H1 (cell line): Measurements from ENCODE around the gene EVI5. TPM values are rescaled to one million over a fixed set of nuclear protein-coding genes. Genes with fewer than 3 reads are reported as not detected.

Experiments
- CTCF ChIA-PET: fragments of 300-600 bp; sonication (Branson Sonifier 250); formaldehyde crosslinking; loops from one replicate; lab custom pipeline; 2021; ENCODE audit not compliant: partially characterized antibody; lab: Charles Lee
- POLR2A ChIA-PET: fragments of 300-600 bp; sonication (Branson Sonifier 250); formaldehyde crosslinking; loops from one replicate; lab custom pipeline; 2021; ENCODE audit warnings: inconsistent platforms; ENCODE audit not compliant: partially characterized antibody; lab: Charles Lee
- DNase-seq, 2 experiments: peaks; one replicate each; pipeline versions ENCODE4 v3.0.0 to v3.0.0-alpha.2; 2010 to 2022; ENCODE audit warnings: low spot score in 2 of 2, low read depth in 1 of 2, mixed read lengths in 1 of 2
- FAIRE-seq: peaks from 2 replicates; lab custom pipeline; 2011; peaks lifted over from hg19 to GRCh38; lab: Jason Lieb, UNC
- H2AFZ ChIP-seq: 2 replicates; pipeline ENCODE4 v1.8.1; 2012; ENCODE audit warnings: low read length, inconsistent platforms
- H2AK5ac ChIP-seq: 2 replicates; pipeline ENCODE4 v1.6.1; 2013; ENCODE audit warnings: low read depth, low read length
- H2BK120ac ChIP-seq: replicated peaks from 2 replicates; pipeline ENCODE3; 2013; ENCODE audit warnings: low read depth, low read length, inconsistent platforms
- H2BK12ac ChIP-seq: 2 replicates; pipeline ENCODE4 v1.6.1; 2013; ENCODE audit warnings: low read depth, low read length
- H2BK15ac ChIP-seq: 2 replicates; pipeline ENCODE4 v1.6.1; 2013; ENCODE audit warnings: low read length
- H2BK20ac ChIP-seq: 2 replicates; pipeline ENCODE4 v1.6.1; 2013; ENCODE audit warnings: low read length
- H2BK5ac ChIP-seq: 2 replicates; pipeline ENCODE4 v1.6.1; 2013; ENCODE audit warnings: low read depth, low read length
- H3K14ac ChIP-seq: 2 replicates; pipeline ENCODE4 v1.6.1; 2013; ENCODE audit warnings: inconsistent platforms; ENCODE audit not compliant: insufficient read length
- H3K18ac ChIP-seq: 2 replicates; pipeline ENCODE4 v1.6.1; 2013; ENCODE audit warnings: low read length; ENCODE audit errors: extremely low read depth
- H3K23ac ChIP-seq: 2 replicates; pipeline ENCODE4 v1.6.1; 2013; ENCODE audit warnings: inconsistent platforms; ENCODE audit not compliant: insufficient read length
- H3K23me2 ChIP-seq: 2 replicates; pipeline ENCODE4 v1.6.1; 2013; ENCODE audit warnings: low read depth, low read length
- H3K27ac ChIP-seq: 2 replicates; pipeline ENCODE4 v1.6.1; 2011; ENCODE audit warnings: low read depth, low read length, inconsistent platforms
- H3K27me3 ChIP-seq, 4 experiments: replicated peaks in 1 of 4; 1 replicate in 1 of 4; 2 replicates in 3 of 4; pipeline versions ENCODE4 v1.6.1 to v1.8.1; 2011 to 2013; ENCODE audit warnings: low read length in 3 of 4, mild to moderate bottlenecking in 3 of 4, inconsistent platforms in 2 of 4, mixed read lengths in 2 of 4, moderate library complexity in 1 of 4; ENCODE audit not compliant: control insufficient read depth in 3 of 4, insufficient read depth in 3 of 4; ENCODE audit errors: extremely low read depth in 1 of 4
- H3K36me3 ChIP-seq, 4 experiments: 2 replicates each; pipeline versions ENCODE4 v1.6.1 to v1.8.1; 2011 to 2013; ENCODE audit warnings: mild to moderate bottlenecking in 4 of 4, low read length in 3 of 4, moderate library complexity in 2 of 4, control low read depth in 1 of 4, inconsistent platforms in 1 of 4; ENCODE audit not compliant: insufficient read depth in 4 of 4, control insufficient read depth in 2 of 4
- H3K4ac ChIP-seq: replicated peaks from 2 replicates; pipeline ENCODE3; 2013; ENCODE audit warnings: low read length, low read depth, mixed read lengths, inconsistent platforms; ENCODE audit not compliant: insufficient read length
- H3K4me1 ChIP-seq, 4 experiments: replicated peaks in 1 of 4; 1 replicate in 1 of 4; 2 replicates in 3 of 4; pipeline versions ENCODE4 v1.6.1 to v1.8.1; 2011 to 2013; ENCODE audit warnings: low read length in 3 of 4, inconsistent platforms in 2 of 4, mixed read lengths in 1 of 4; ENCODE audit not compliant: insufficient read depth in 4 of 4, control insufficient read depth in 3 of 4
- H3K4me2 ChIP-seq, 2 experiments: 2 replicates each; pipeline versions ENCODE4 v1.6.1 to v1.8.1; 2011 to 2013; ENCODE audit warnings: low read depth in 2 of 2, low read length in 2 of 2, control low read depth in 1 of 2, inconsistent platforms in 1 of 2, mild to moderate bottlenecking in 1 of 2; ENCODE audit not compliant: insufficient read depth in 1 of 2
- H3K4me3 ChIP-seq, 4 experiments: fragments of 200-600, 300-600 bp in 1 of 4; sonication (generic), shearing (Covaris generic), sonication (Bioruptor Twin) in 1 of 4; 2 replicates each; pipeline versions ENCODE4 v1.5.1 to v1.8.1; 2011 to 2016; ENCODE audit warnings: low read length in 4 of 4, low read depth in 3 of 4, control low read depth in 2 of 4, inconsistent platforms in 2 of 4, mild to moderate bottlenecking in 2 of 4, mixed read lengths in 1 of 4, moderate library complexity in 1 of 4; ENCODE audit not compliant: insufficient read depth in 2 of 4; ENCODE audit errors: extremely low read depth in 1 of 4
- H3K56ac ChIP-seq: replicated peaks from 2 replicates; pipeline ENCODE3; 2013; ENCODE audit warnings: low read depth, mild to moderate bottlenecking, mixed read lengths, low read length, inconsistent platforms; ENCODE audit not compliant: insufficient read length
- H3K79me1 ChIP-seq: 2 replicates; pipeline ENCODE4 v1.6.1; 2013; ENCODE audit warnings: low read depth, low read length, control low read depth
- H3K79me2 ChIP-seq, 2 experiments: 2 replicates each; pipeline versions ENCODE4 v1.6.1 to v1.8.1; 2012 to 2013; ENCODE audit warnings: low read length in 2 of 2, mild to moderate bottlenecking in 2 of 2, inconsistent platforms in 1 of 2; ENCODE audit not compliant: insufficient read depth in 2 of 2, control insufficient read depth in 1 of 2
- H3K9ac ChIP-seq, 4 experiments: replicated peaks in 1 of 4; 1 replicate in 1 of 4; 2 replicates in 3 of 4; pipeline versions ENCODE4 v1.6.1 to v1.8.1; 2011 to 2013; ENCODE audit warnings: low read depth in 3 of 4, low read length in 3 of 4, control low read depth in 2 of 4, mild to moderate bottlenecking in 2 of 4, moderate library complexity in 2 of 4, inconsistent platforms in 1 of 4; ENCODE audit errors: extremely low read depth in 1 of 4
- H3K9me3 ChIP-seq, 2 experiments: 2 replicates each; pipeline versions ENCODE4 v1.6.1 to v1.8.1; 2012 to 2013; ENCODE audit warnings: mild to moderate bottlenecking in 2 of 2, moderate library complexity in 2 of 2, control low read depth in 1 of 2, inconsistent platforms in 1 of 2, low read depth in 1 of 2, low read length in 1 of 2, mixed read lengths in 1 of 2; ENCODE audit not compliant: insufficient read depth in 2 of 2
- H4K20me1 ChIP-seq, 2 experiments: replicated peaks in 1 of 2; 2 replicates each; pipeline versions ENCODE3 to v1.8.1; 2011 to 2013; ENCODE audit warnings: inconsistent platforms in 2 of 2, low read length in 2 of 2, mild to moderate bottlenecking in 1 of 2; ENCODE audit not compliant: insufficient read depth in 2 of 2, control insufficient read depth in 1 of 2
- H4K5ac ChIP-seq: 2 replicates; pipeline ENCODE4 v1.6.1; 2013; ENCODE audit warnings: low read length, low read depth, mixed read lengths, inconsistent platforms; ENCODE audit not compliant: insufficient read length
- H4K8ac ChIP-seq: 2 replicates; pipeline ENCODE4 v1.8.0; 2013; ENCODE audit warnings: mild to moderate bottlenecking, moderate library complexity, low read length, inconsistent platforms; ENCODE audit not compliant: insufficient read depth; ENCODE audit errors: extremely low read depth
- H4K91ac ChIP-seq: replicated peaks from 2 replicates; pipeline ENCODE3; 2013; ENCODE audit warnings: low read length, mixed read lengths, inconsistent platforms; ENCODE audit not compliant: insufficient read length
- BRCA1 ChIP-seq: IDR thresholded peaks from 2 replicates; pipeline ENCODE4 v1.6.1; 2012; ENCODE audit warnings: low read depth, low read length, improper control_type of control experiment
- CBX8 ChIP-seq: fragments of 300-800, 300-1000 bp; sonication (generic); IDR thresholded peaks from 2 replicates; pipeline ENCODE4 v1.7.1; 2016; ENCODE audit warnings: low read depth, low read length, borderline replicate concordance
- EP300 ChIP-seq, 2 experiments: IDR thresholded peaks; 1 replicate in 1 of 2; 2 replicates in 1 of 2; pipeline ENCODE4 v1.6.1; 2011 to 2012; ENCODE audit warnings: low read depth in 2 of 2, low read length in 2 of 2, mild to moderate bottlenecking in 2 of 2, borderline replicate concordance in 1 of 2, inconsistent platforms in 1 of 2, moderate library complexity in 1 of 2
- KDM5A ChIP-seq: fragments of 200-600 bp; IDR thresholded peaks from 2 replicates; pipeline ENCODE4 v1.7.1; 2012; ENCODE audit warnings: mild to moderate bottlenecking, low read length, inconsistent platforms, mixed read lengths
- MAX ChIP-seq: IDR thresholded peaks from 2 replicates; pipeline ENCODE4 v1.6.1; 2012; ENCODE audit warnings: inconsistent platforms
- POLR2AphosphoS5 ChIP-seq: IDR thresholded peaks from 2 replicates; pipeline ENCODE4 v1.6.1; 2011; ENCODE audit warnings: low read depth, low read length
- SUZ12 ChIP-seq: fragments of 200-600 bp; sonication (generic); IDR thresholded peaks from 2 replicates; pipeline ENCODE4 v1.6.1; 2012; ENCODE audit warnings: mild to moderate bottlenecking, inconsistent platforms, low read length, moderate library complexity, mixed read lengths
- TCF12 ChIP-seq: IDR thresholded peaks from 2 replicates; pipeline ENCODE4 v1.6.1; 2011; ENCODE audit warnings: low read depth, mild to moderate bottlenecking, low read length
- WGBS, 2 experiments: shearing (Covaris generic) in 1 of 2; methylation state at CpG; one replicate each; pipeline versions ENCODE4 v1.1.6 to v1.1.7; 2013 to 2015; ENCODE audit warnings: low lambda C conversion rate in 2 of 2, mixed read lengths in 2 of 2, inconsistent platforms in 1 of 2, low coverage in 1 of 2, missing lambda C conversion rate in 1 of 2; ENCODE audit not compliant: insufficient replicate concordance in 2 of 2, insufficient coverage in 1 of 2, insufficient read length in 1 of 2; ENCODE audit errors: extremely low coverage in 1 of 2, missing lambda C conversion rate in 1 of 2; 5-methylcytosine and 5-hydroxymethylcytosine counted together
- polyA plus RNA-seq, 7 experiments: library from polyadenylated mRNA; depleted of rRNA in 3 of 7; stranded (reverse) in 5 of 7; unstranded in 2 of 7; fragments of >200 nt in 5 of 7; fragments of 200-250 nt in 2 of 7; gene quantifications; 1 replicate in 5 of 7; 2 replicates in 1 of 7; 4 replicates in 1 of 7; pipeline versions ENCODE4 v1.2.1 to v1.2.3, GENCODE V29; 2011 to 2013; ENCODE audit warnings: missing spikeins in 2 of 7, mixed read lengths in 2 of 7
- total RNA-seq: library from RNA; stranded (reverse); fragmentation: NEBNext Ultra II Directional; extraction: Animal tissue kit (Norgen Biotek cat#: 25700); gene quantifications from 2 replicates; pipeline ENCODE4 v1.2.1, GENCODE V29; 2021
- TF ChIP-seq, protein P1 (sequence below): IDR thresholded peaks from 2 replicates; pipeline ENCODE4 v1.6.1; 2011; ENCODE audit warnings: low read length, improper control_type of control experiment
- TF ChIP-seq, protein P2 (sequence below), 3 experiments: IDR thresholded peaks; 1 replicate in 2 of 3; 2 replicates in 1 of 3; pipeline versions ENCODE4 v1.5.1 to v1.6.1; 2011; ENCODE audit warnings: low read length in 3 of 3, mild to moderate bottlenecking in 3 of 3, inconsistent platforms in 2 of 3, low read depth in 1 of 3, moderate library complexity in 1 of 3; ENCODE audit not compliant: insufficient read depth in 1 of 3; ENCODE audit errors: control extremely low read depth in 1 of 3

The EVI5 gene
- total and polyA plus RNA-seq, 2 of the 8 experiments (the other 6 are each of a cell fraction or from before 2014, with no cell fraction given), result 1.7 to 13.7 TPM

DNA sequence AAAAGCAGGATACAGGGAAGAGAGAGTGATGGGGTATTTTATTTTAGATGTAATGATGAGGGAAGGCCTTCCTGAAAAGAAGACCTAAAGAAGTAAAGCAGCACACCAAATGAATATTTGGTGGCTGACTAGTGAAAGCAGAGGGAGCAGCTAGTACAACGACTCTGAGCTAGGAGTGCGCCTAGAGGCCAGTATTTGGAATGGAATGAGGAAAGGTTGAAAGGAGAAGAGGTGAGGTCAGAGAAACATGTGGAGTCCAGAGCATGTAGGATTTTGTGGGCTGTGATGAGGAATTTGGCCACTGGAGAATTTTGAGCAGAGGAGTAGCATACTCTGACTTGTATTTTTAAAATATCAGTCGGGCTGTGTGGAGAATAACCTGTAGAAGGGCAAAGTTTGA, 35.1 kb upstream of the EVI5 start:
- no peak overlapping the region for H4K91ac ChIP-seq
- no peak overlapping the region for H4K5ac ChIP-seq
- WGBS, 2 experiments, result 90% methylated on average over 3 of the region's 3 CpGs; no CpG with 5 or more reads in 1 of the 2 experiments
- no peak overlapping the region for H3K4me3 ChIP-seq
- no peaks in the 10 kb centered on the region for H3K79me1 ChIP-seq
- no peak overlapping the region for H2BK20ac ChIP-seq
- no peaks in the 10 kb centered on the region for H3K36me3 ChIP-seq
- H4K20me1 ChIP-seq, result no peaks in the 10 kb centered on the region
- no peak overlapping the region for H2AK5ac ChIP-seq
- no peak for FAIRE-seq
- H2BK5ac ChIP-seq, result no peak overlapping the region
- DNase-seq, result no peak
- H2BK120ac ChIP-seq, result no peak overlapping the region
- no peak overlapping the region for H3K4ac ChIP-seq
- H3K18ac ChIP-seq, result no peak overlapping the region
- H3K14ac ChIP-seq, result no peak overlapping the region
- H3K27me3 ChIP-seq, result no peaks in the 10 kb centered on the region
- no peak overlapping the region for H3K56ac ChIP-seq
- no peaks in the 10 kb centered on the region for H3K4me1 ChIP-seq
- H3K4me2 ChIP-seq, result no peak overlapping the region
- CTCF ChIA-PET, result interaction anchor here (0.6 to 6.1 kb wide), 12 partner anchors 8 to 410 kb away, joined by 3 to 86 read pairs (median 3); partner anchors contain the start of genes EVI5 and RPL5
- H3K79me2 ChIP-seq, result no peaks in the 10 kb centered on the region
- POLR2A ChIA-PET, result interaction anchor here (0.8 to 2.0 kb wide), 3 partner anchors 8 to 23 kb away, joined by 3 to 17 read pairs (median 6); partner anchors contain the start of gene RPL5
- H4K8ac ChIP-seq, result no peak overlapping the region
- no peak overlapping the region for H3K27ac ChIP-seq
- no peak overlapping the region for H2BK15ac ChIP-seq
- no peak overlapping the region for H3K9ac ChIP-seq
- no peak overlapping the region for H3K23ac ChIP-seq
- no peak overlapping the region for H2AFZ ChIP-seq
- no peak overlapping the region for H2BK12ac ChIP-seq
- H3K23me2 ChIP-seq, result no peaks in the 10 kb centered on the region
- H3K9me3 ChIP-seq, result no peaks in the 10 kb centered on the region
- no peak for TF ChIP-seq MAX
- no peak for TF ChIP-seq CBX8
- TF ChIP-seq BRCA1, result no peak
- TF ChIP-seq TCF12, result no peak
- no peak for TF ChIP-seq POLR2AphosphoS5
- TF ChIP-seq, protein P1, sequence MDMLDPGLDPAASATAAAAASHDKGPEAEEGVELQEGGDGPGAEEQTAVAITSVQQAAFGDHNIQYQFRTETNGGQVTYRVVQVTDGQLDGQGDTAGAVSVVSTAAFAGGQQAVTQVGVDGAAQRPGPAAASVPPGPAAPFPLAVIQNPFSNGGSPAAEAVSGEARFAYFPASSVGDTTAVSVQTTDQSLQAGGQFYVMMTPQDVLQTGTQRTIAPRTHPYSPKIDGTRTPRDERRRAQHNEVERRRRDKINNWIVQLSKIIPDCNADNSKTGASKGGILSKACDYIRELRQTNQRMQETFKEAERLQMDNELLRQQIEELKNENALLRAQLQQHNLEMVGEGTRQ, result no peak
- TF ChIP-seq EP300 (IDR thresholded peaks at IDR 0.05; ENCODE audit: borderline replicate concordance in 1 of 2, low read depth in 2 of 2, low read length in 2 of 2), result no peak
- TF ChIP-seq KDM5A, result no peak
- no peak for TF ChIP-seq SUZ12
- TF ChIP-seq, protein P2, sequence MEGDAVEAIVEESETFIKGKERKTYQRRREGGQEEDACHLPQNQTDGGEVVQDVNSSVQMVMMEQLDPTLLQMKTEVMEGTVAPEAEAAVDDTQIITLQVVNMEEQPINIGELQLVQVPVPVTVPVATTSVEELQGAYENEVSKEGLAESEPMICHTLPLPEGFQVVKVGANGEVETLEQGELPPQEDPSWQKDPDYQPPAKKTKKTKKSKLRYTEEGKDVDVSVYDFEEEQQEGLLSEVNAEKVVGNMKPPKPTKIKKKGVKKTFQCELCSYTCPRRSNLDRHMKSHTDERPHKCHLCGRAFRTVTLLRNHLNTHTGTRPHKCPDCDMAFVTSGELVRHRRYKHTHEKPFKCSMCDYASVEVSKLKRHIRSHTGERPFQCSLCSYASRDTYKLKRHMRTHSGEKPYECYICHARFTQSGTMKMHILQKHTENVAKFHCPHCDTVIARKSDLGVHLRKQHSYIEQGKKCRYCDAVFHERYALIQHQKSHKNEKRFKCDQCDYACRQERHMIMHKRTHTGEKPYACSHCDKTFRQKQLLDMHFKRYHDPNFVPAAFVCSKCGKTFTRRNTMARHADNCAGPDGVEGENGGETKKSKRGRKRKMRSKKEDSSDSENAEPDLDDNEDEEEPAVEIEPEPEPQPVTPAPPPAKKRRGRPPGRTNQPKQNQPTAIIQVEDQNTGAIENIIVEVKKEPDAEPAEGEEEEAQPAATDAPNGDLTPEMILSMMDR (IDR thresholded peaks at IDR 0.05; ENCODE audit: control extremely low read depth in 1 of 3, insufficient read depth in 1 of 3, low read depth in 1 of 3, low read length in 3 of 3), result no peak
